Fibroblast of the aortic adventitia (primary cell): ENCODE data around the gene PPM1D. TPM values are rescaled to one million over a fixed set of nuclear protein-coding genes. Genes with fewer than 3 reads are reported as not detected.

ENCODE experiments used
- DNase-seq: peaks from one replicate; pipeline ENCODE4 v3.0.0-alpha.2; 2010; ENCODE audit warnings: low read depth
- H3K4me3 ChIP-seq: 2 replicates; pipeline ENCODE4 v1.5.1; 2011; ENCODE audit warnings: low read depth, mild to moderate bottlenecking, control low read depth, low read length, moderate library complexity
- CTCF ChIP-seq: IDR thresholded peaks from 2 replicates; pipeline ENCODE4 v1.5.1; 2011; ENCODE audit warnings: mild to moderate bottlenecking, low read length, control low read depth, inconsistent platforms; ENCODE audit not compliant: insufficient read depth
- total RNA-seq: library from RNA; depleted of rRNA; stranded (reverse); fragments of >200 nt; gene quantifications from 2 replicates; pipeline ENCODE4 v1.2.3, GENCODE V29; 2012; ENCODE audit warnings: low replicate concordance

Gene PPM1D
- total RNA-seq, 1 donor = 8.7 TPM

- no peak for DNase-seq
- no peak for TF ChIP-seq CTCF
- no peak overlapping the region for H3K4me3 ChIP-seq
These were observed 41.1 kb downstream of the PPM1D start for GRCh38 chr17:60641126-60641525.

GRCh38 chr17:60641810-60642220 is 41.8 kb downstream of the PPM1D start:
- no peak overlapping the region for H3K4me3 ChIP-seq
- peak; percentile 87 for DNase-seq
- peak; percentile 65 for TF ChIP-seq CTCF

- no peak for DNase-seq
- no peak for TF ChIP-seq CTCF
- no peak overlapping the region for H3K4me3 ChIP-seq
These were observed 46.0 kb downstream of the PPM1D start for GRCh38 chr17:60645918-60646523.

GRCh38 chr17:60646701-60647100 is 46.7 kb downstream of the PPM1D start:
- no peak for TF ChIP-seq CTCF
- H3K4me3 ChIP-seq = no peak overlapping the region
- no peak for DNase-seq

DNA sequence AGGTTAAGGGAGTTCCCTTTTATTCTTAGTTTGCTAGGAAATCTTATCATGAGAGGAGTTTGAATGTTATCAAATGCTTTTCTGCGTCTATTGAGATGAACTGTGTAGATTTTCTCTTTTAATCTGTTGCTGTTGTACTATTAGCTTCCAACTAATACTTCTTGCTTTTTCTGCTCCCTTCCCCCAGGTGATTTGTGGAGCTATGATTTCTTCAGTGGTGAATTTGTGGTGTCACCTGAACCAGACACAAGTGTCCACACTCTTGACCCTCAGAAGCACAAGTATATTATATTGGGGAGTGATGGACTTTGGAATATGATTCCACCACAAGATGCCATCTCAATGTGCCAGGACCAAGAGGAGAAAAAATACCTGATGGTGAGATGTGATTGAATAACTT is 47.7 kb downstream of the PPM1D start:
- DNase-seq = no peak
- no peak overlapping the region for H3K4me3 ChIP-seq
- no peak for TF ChIP-seq CTCF

GRCh38 chr17:60652454-60653247 is 52.7 kb downstream of the PPM1D start:
- H3K4me3 ChIP-seq = no peak overlapping the region
- no peak for DNase-seq
- no peak for TF ChIP-seq CTCF
